PC-9 (cell line): Measurements from ENCODE around the gene TGM1.
"Not testable (repeated sequence)": the region's sequence is repeated elsewhere in the genome, so short reads cannot be mapped to it uniquely, and the experiment has no call there.

Source experiments
- EZH2 ChIP-seq: fragments of 200-600 bp; sonication (generic); IDR thresholded peaks from 2 replicates; pipeline ENCODE4 v1.8.0; 2017; ENCODE audit warnings: antibody characterized with exemption, low read depth
- TF ChIP-seq, protein P1 (sequence below): fragments of 200-600 bp; sonication (generic); conservative IDR thresholded peaks from 2 replicates; pipeline ENCODE4 v1.6.1; 2017; ENCODE audit warnings: mixed run types, antibody characterized with exemption, mild to moderate bottlenecking, moderate library complexity

- TF ChIP-seq, protein P1, sequence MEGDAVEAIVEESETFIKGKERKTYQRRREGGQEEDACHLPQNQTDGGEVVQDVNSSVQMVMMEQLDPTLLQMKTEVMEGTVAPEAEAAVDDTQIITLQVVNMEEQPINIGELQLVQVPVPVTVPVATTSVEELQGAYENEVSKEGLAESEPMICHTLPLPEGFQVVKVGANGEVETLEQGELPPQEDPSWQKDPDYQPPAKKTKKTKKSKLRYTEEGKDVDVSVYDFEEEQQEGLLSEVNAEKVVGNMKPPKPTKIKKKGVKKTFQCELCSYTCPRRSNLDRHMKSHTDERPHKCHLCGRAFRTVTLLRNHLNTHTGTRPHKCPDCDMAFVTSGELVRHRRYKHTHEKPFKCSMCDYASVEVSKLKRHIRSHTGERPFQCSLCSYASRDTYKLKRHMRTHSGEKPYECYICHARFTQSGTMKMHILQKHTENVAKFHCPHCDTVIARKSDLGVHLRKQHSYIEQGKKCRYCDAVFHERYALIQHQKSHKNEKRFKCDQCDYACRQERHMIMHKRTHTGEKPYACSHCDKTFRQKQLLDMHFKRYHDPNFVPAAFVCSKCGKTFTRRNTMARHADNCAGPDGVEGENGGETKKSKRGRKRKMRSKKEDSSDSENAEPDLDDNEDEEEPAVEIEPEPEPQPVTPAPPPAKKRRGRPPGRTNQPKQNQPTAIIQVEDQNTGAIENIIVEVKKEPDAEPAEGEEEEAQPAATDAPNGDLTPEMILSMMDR: not testable (repeated sequence)
- TF ChIP-seq EZH2: not testable (repeated sequence)
These were observed 60.4 kb downstream of the TGM1 start for GRCh38 chr14:24202538-24202937.
